ENCODE measurements around the gene PSMC1. TPM values are rescaled to one million over a fixed set of nuclear protein-coding genes. Genes with fewer than 3 reads are reported as not detected.

PSMC1 gene
- total RNA-seq, 1 donor from 2014 or later: 112 TPM

- Mint-ChIP-seq H3K4me3 (ENCODE audit: unreplicated experiment) (no peak overlapping the region), H3K36me3 (ENCODE audit: low read depth, unreplicated experiment) (peaks cover 8% of the 10 kb centered on the region)
These were observed 38.5 kb downstream of the PSMC1 start for GRCh38 chr14:90294872-90295271.

GRCh38 chr14:90295870-90296516, 39.6 kb downstream of the PSMC1 start:
- H3K4me2 ChIP-seq (ENCODE audit: low read length): no peak overlapping the region
- no peaks in the 10 kb centered on the region for H3K79me2 ChIP-seq (ENCODE audit: insufficient read depth, low read length)
- FAIRE-seq (no peak), DNase-seq (ENCODE audit: low read depth) (peak; percentile 62)
- no peak overlapping the region for H3K4me3 Mint-ChIP-seq (ENCODE audit: unreplicated experiment)
- TF ChIP-seq EZH2 (IDR thresholded peaks at IDR 0.05; ENCODE audit: insufficient read depth, low read length) (no peak), CTCF (IDR thresholded peaks at IDR 0.05; ENCODE audit: insufficient read depth, low read depth, low read length) (no peak)
- peaks cover 4% of the 10 kb centered on the region for H4K20me1 ChIP-seq (ENCODE audit: insufficient read depth, low read length)
- H2AFZ ChIP-seq (ENCODE audit: low read depth, low read length): no peak overlapping the region
- no peak overlapping the region for H3K4me3 ChIP-seq (ENCODE audit: insufficient read depth, low read depth, low read length)
- H3K9ac ChIP-seq (ENCODE audit: low read length): no peak overlapping the region
- no peaks in the 10 kb centered on the region for H3K27me3 Mint-ChIP-seq (ENCODE audit: low read depth, unreplicated experiment)
- no peak overlapping the region for H3K27ac Mint-ChIP-seq (ENCODE audit: unreplicated experiment)
- no peaks in the 10 kb centered on the region for H3K4me1 ChIP-seq (ENCODE audit: insufficient read depth, low read length)
- no peaks in the 10 kb centered on the region for H3K27me3 ChIP-seq (ENCODE audit: insufficient read depth, low read length)
- peaks cover 10% of the 10 kb centered on the region for H3K36me3 Mint-ChIP-seq (ENCODE audit: low read depth, unreplicated experiment)
- no peaks in the 10 kb centered on the region for H3K9me3 Mint-ChIP-seq (ENCODE audit: unreplicated experiment)
- H3K4me1 Mint-ChIP-seq (ENCODE audit: low read depth, unreplicated experiment): peaks cover 4% of the 10 kb centered on the region
- H3K27ac ChIP-seq (ENCODE audit: low read depth, low read length): no peak overlapping the region
- peaks cover 21% of the 10 kb centered on the region for H3K36me3 ChIP-seq (ENCODE audit: insufficient read depth, low read length)
- H3K9me3 ChIP-seq (ENCODE audit: insufficient read depth, low read depth, low read length): no peaks in the 10 kb centered on the region

More at GRCh38 chr14:90294872-90295271, 38.5 kb downstream of the PSMC1 start:
- Histone ChIP-seq H3K9me3 (ENCODE audit: insufficient read depth, low read depth, low read length) (no peaks in the 10 kb centered on the region), H2AFZ (ENCODE audit: low read depth, low read length) (no peak overlapping the region), H3K4me1 (ENCODE audit: insufficient read depth, low read length) (no peaks in the 10 kb centered on the region), H3K9ac (ENCODE audit: low read length) (no peak overlapping the region), H4K20me1 (ENCODE audit: insufficient read depth, low read length) (peaks cover 4% of the 10 kb centered on the region), H3K27me3 (ENCODE audit: insufficient read depth, low read length) (no peaks in the 10 kb centered on the region), H3K4me3 (ENCODE audit: insufficient read depth, low read depth, low read length) (no peak overlapping the region), H3K4me2 (ENCODE audit: low read length) (no peak overlapping the region), H3K27ac (ENCODE audit: low read depth, low read length) (no peak overlapping the region), H3K79me2 (ENCODE audit: insufficient read depth, low read length) (no peaks in the 10 kb centered on the region), H3K36me3 (ENCODE audit: insufficient read depth, low read length) (peaks cover 24% of the 10 kb centered on the region)
- no peaks in the 10 kb centered on the region for H3K9me3 Mint-ChIP-seq (ENCODE audit: unreplicated experiment)
- no peak for TF ChIP-seq CTCF (IDR thresholded peaks at IDR 0.05; ENCODE audit: insufficient read depth, low read depth, low read length)
- TF ChIP-seq EZH2 (IDR thresholded peaks at IDR 0.05; ENCODE audit: insufficient read depth, low read length): no peak
- no peak for FAIRE-seq
- DNase-seq (ENCODE audit: low read depth): no peak
- no peaks in the 10 kb centered on the region for H3K27me3 Mint-ChIP-seq (ENCODE audit: low read depth, unreplicated experiment)
- peaks cover 2% of the 10 kb centered on the region for H3K4me1 Mint-ChIP-seq (ENCODE audit: low read depth, unreplicated experiment)
- no peak overlapping the region for H3K27ac Mint-ChIP-seq (ENCODE audit: unreplicated experiment)

GRCh38 chr14:90296641-90297040, 40.3 kb downstream of the PSMC1 start:
- DNase-seq (ENCODE audit: low read depth): no peak
- Histone ChIP-seq H3K4me1 (ENCODE audit: insufficient read depth, low read length) (no peaks in the 10 kb centered on the region), H3K9ac (ENCODE audit: low read length) (no peak overlapping the region), H3K4me2 (ENCODE audit: low read length) (no peak overlapping the region), H4K20me1 (ENCODE audit: insufficient read depth, low read length) (peaks cover 4% of the 10 kb centered on the region), H3K9me3 (ENCODE audit: insufficient read depth, low read depth, low read length) (no peaks in the 10 kb centered on the region), H3K27me3 (ENCODE audit: insufficient read depth, low read length) (no peaks in the 10 kb centered on the region), H3K36me3 (ENCODE audit: insufficient read depth, low read length) (peaks cover 17% of the 10 kb centered on the region), H3K4me3 (ENCODE audit: insufficient read depth, low read depth, low read length) (no peak overlapping the region), H3K79me2 (ENCODE audit: insufficient read depth, low read length) (no peaks in the 10 kb centered on the region), H2AFZ (ENCODE audit: low read depth, low read length) (no peak overlapping the region), H3K27ac (ENCODE audit: low read depth, low read length) (no peak overlapping the region)
- peaks cover 4% of the 10 kb centered on the region for H3K4me1 Mint-ChIP-seq (ENCODE audit: low read depth, unreplicated experiment)
- no peak for FAIRE-seq
- TF ChIP-seq CTCF (IDR thresholded peaks at IDR 0.05; ENCODE audit: insufficient read depth, low read depth, low read length) (no peak), EZH2 (IDR thresholded peaks at IDR 0.05; ENCODE audit: insufficient read depth, low read length) (no peak)
- H3K4me3 Mint-ChIP-seq (ENCODE audit: unreplicated experiment): no peak overlapping the region
- H3K27ac Mint-ChIP-seq (ENCODE audit: unreplicated experiment): no peak overlapping the region
- H3K27me3 Mint-ChIP-seq (ENCODE audit: low read depth, unreplicated experiment): no peaks in the 10 kb centered on the region
- H3K36me3 Mint-ChIP-seq (ENCODE audit: low read depth, unreplicated experiment): peaks cover 10% of the 10 kb centered on the region
- no peaks in the 10 kb centered on the region for H3K9me3 Mint-ChIP-seq (ENCODE audit: unreplicated experiment)
